Tibial nerve (tissue), 4 donors: ENCODE data around the gene XIRP2. TPM values are rescaled to one million over a fixed set of nuclear protein-coding genes. Genes with fewer than 3 reads are reported as not detected.

Experiments
- DNase-seq, 2 donors: peaks; one replicate each; pipeline ENCODE4 v3.0.0-alpha.2; 2019; ENCODE audit warnings: low spot score in 2 of 2
- H3K27ac ChIP-seq, 4 donors: fragments of 200-600 bp; sonication (generic) in 3 of 4; one replicate each; pipeline ENCODE4 v1.5.1; 2017 to 2019; ENCODE audit warnings: mild to moderate bottlenecking in 1 of 4
- H3K27me3 ChIP-seq, 2 donors: fragments of 200-600 bp; sonication (generic) in 1 of 2; one replicate each; pipeline versions ENCODE4 v1.5.1 to v1.6.0; 2017 to 2019
- H3K36me3 ChIP-seq, 3 donors: fragments of 200-600 bp; sonication (generic); one replicate each; pipeline ENCODE4 v1.5.1; 2018 to 2019
- H3K4me1 ChIP-seq, 4 donors: fragments of 200-600 bp; sonication (generic) in 3 of 4; one replicate each; pipeline ENCODE4 v1.5.1; 2017 to 2019
- H3K4me3 ChIP-seq, 4 donors: fragments of 200-600 bp; sonication (generic) in 3 of 4; one replicate each; pipeline ENCODE4 v1.5.1; 2017 to 2019; ENCODE audit warnings: mild to moderate bottlenecking in 1 of 4, moderate library complexity in 1 of 4
- H3K9me3 ChIP-seq, 4 donors: fragments of 200-600 bp; sonication (generic) in 3 of 4; one replicate each; pipeline ENCODE4 v1.5.1; 2017 to 2019
- EP300 ChIP-seq, 2 donors: sonication (generic); formaldehyde crosslinking; IDR thresholded peaks; one replicate each; pipeline ENCODE4 v1.6.1; 2017; ENCODE audit warnings: antibody characterized with exemption in 2 of 2, mild to moderate bottlenecking in 1 of 2
- POLR2A ChIP-seq, 2 donors: fragments of 450-650 bp; IDR thresholded peaks; one replicate each; pipeline ENCODE4 v1.6.1; 2017; ENCODE audit warnings: antibody characterized with exemption in 2 of 2, mild to moderate bottlenecking in 2 of 2, moderate library complexity in 2 of 2
- WGBS, 2 donors: methylation state at CpG; one replicate each; pipeline ENCODE4 v1.1.5; 2018; 5-methylcytosine and 5-hydroxymethylcytosine counted together
- total RNA-seq, 4 donors: library from RNA; depleted of rRNA; stranded (reverse); fragments of >200 nt; gene quantifications; one replicate each; pipeline ENCODE4 v1.1.0, GENCODE V29; 2016
- TF ChIP-seq, protein P1 (sequence below), 5 experiments: fragments of 200-600 bp in 3 of 5; fragments of 450-650 bp in 2 of 5; sonication (generic) in 3 of 5; IDR thresholded peaks; one replicate each; pipeline ENCODE4 v1.5.1; 2016 to 2019; ENCODE audit warnings: antibody characterized with exemption in 5 of 5, mild to moderate bottlenecking in 3 of 5, moderate library complexity in 2 of 5

The XIRP2 gene
- total RNA-seq, 4 donors from 2014 or later: under 0.01 to 1.8 (median 0.96) TPM

DNA sequence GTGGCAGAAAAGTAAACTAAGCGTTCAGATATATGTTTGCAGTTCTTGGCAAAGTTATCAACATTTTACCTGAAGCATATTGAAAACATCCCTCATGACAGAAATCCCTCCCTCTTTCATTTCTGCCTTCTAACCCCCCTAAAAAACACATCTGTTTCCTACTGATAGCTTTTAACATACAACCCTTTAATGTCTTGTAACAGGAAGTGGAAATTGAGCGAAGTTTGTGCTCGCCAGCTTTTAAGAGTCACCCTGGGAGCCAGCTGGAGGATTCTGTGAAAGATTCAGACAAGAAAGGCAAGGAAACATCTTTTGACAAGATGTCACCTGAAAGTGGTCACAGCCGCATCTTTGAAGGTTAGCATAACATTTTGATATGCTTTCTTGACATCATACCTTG lies 247.4 kb downstream of the XIRP2 start:
- TF ChIP-seq EP300 (IDR thresholded peaks at IDR 0.05): no peak
- TF ChIP-seq, protein P1, sequence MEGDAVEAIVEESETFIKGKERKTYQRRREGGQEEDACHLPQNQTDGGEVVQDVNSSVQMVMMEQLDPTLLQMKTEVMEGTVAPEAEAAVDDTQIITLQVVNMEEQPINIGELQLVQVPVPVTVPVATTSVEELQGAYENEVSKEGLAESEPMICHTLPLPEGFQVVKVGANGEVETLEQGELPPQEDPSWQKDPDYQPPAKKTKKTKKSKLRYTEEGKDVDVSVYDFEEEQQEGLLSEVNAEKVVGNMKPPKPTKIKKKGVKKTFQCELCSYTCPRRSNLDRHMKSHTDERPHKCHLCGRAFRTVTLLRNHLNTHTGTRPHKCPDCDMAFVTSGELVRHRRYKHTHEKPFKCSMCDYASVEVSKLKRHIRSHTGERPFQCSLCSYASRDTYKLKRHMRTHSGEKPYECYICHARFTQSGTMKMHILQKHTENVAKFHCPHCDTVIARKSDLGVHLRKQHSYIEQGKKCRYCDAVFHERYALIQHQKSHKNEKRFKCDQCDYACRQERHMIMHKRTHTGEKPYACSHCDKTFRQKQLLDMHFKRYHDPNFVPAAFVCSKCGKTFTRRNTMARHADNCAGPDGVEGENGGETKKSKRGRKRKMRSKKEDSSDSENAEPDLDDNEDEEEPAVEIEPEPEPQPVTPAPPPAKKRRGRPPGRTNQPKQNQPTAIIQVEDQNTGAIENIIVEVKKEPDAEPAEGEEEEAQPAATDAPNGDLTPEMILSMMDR (IDR thresholded peaks at IDR 0.05): no peak
- no peak for TF ChIP-seq POLR2A (IDR thresholded peaks at IDR 0.05)
- H3K27ac ChIP-seq: no peak overlapping the region
- no peaks in the 10 kb centered on the region for H3K27me3 ChIP-seq
- WGBS, 2 donors: 55 to 63% methylated on average over 4 of the region's 4 CpGs
- DNase-seq: no peak
- H3K4me3 ChIP-seq: no peak overlapping the region
- H3K4me1 ChIP-seq: peaks cover 0 to 8% (median 2%) of the 10 kb centered on the region in 4 donors
- no peaks in the 10 kb centered on the region for H3K9me3 ChIP-seq
- no peaks in the 10 kb centered on the region for H3K36me3 ChIP-seq

DNA sequence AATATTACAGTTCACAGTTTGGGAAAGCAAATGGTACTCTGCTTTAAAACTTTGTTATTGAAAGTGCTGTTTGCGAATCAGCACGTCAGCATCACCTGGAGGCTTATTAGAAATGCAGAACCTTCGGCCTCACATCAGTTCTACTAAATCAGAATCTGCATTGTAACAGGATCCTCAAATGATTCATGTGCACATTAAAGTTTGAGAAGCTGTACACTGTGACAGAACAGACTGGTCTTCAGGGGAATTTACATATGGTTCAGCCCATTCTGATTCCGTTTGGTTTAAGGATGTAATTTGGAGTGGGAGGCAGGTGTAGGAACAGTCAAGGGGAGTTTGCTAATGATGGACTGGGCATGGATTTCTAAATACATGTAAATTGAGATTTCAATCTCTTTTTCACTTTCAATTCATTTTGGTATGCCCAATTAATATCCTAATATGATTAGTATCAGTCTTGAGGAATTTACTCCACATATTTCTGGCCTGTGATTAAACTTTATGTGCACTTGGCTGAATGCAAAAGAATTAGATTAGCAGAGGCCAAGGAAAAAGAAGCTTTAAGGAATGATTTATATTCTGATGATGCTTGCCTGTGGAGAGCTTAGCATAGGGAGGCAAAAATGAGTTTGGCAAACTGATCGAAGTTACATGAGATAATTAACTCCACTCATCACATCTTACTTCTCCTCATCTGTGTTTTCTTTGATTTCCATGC lies 248.8 kb downstream of the XIRP2 start:
- Histone ChIP-seq H3K36me3 (no peaks in the 10 kb centered on the region), H3K9me3 (no peaks in the 10 kb centered on the region), H3K27ac (no peak overlapping the region), H3K27me3 (no peaks in the 10 kb centered on the region), H3K4me3 (no peak overlapping the region), H3K4me1 (peaks cover 0 to 12% (median 2%) of the 10 kb centered on the region in 4 donors)
- TF ChIP-seq, protein P1 (IDR thresholded peaks at IDR 0.05): no peak
- TF ChIP-seq EP300 (IDR thresholded peaks at IDR 0.05) (no peak), POLR2A (IDR thresholded peaks at IDR 0.05) (no peak)
- WGBS, 2 donors: 73 to 75% methylated on average over 5 of the region's 5 CpGs
- no peak for DNase-seq

DNA sequence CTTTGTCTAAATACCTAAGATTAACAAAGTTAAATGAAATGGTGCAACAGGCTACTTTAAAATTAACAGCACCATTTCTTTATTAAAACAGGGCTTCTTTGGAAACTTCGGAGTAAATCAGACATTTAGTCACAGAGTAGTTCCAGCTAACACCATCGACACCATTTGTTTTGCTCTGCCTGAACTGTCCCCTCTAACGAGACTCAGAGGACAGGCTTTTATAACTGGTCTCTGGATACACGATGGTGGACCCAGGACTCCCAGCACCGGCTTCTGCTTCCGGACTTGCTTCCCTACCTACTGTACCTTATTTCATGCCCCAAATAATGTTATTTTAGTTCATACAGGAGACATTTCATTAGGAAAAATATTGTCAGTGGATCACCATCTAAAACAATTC lies 252.1 kb downstream of the XIRP2 start:
- H3K36me3 ChIP-seq: no peaks in the 10 kb centered on the region
- 47 to 58% methylated on average over 6 of the region's 6 CpGs for WGBS, 2 donors
- peaks cover 0 to 12% (median 2%) of the 10 kb centered on the region in 4 donors for H3K4me1 ChIP-seq
- H3K27ac ChIP-seq: no peak overlapping the region
- TF ChIP-seq, protein P1 (IDR thresholded peaks at IDR 0.05): no peak
- TF ChIP-seq EP300 (IDR thresholded peaks at IDR 0.05) (no peak), POLR2A (IDR thresholded peaks at IDR 0.05) (no peak)
- no peak overlapping the region for H3K4me3 ChIP-seq
- H3K9me3 ChIP-seq: no peaks in the 10 kb centered on the region
- no peaks in the 10 kb centered on the region for H3K27me3 ChIP-seq
- no peak for DNase-seq

- H3K27me3 ChIP-seq: no peaks in the 10 kb centered on the region
- WGBS, 2 donors: 15 to 18% methylated on average over 4 of the region's 4 CpGs
- H3K9me3 ChIP-seq: no peaks in the 10 kb centered on the region
- H3K36me3 ChIP-seq: no peaks in the 10 kb centered on the region
- peaks cover 0 to 12% (median 2%) of the 10 kb centered on the region in 4 donors for H3K4me1 ChIP-seq
- H3K27ac ChIP-seq: no peak overlapping the region
- TF ChIP-seq, protein P1 (IDR thresholded peaks at IDR 0.05): no peak
- no peak for TF ChIP-seq POLR2A (IDR thresholded peaks at IDR 0.05)
- no peak for TF ChIP-seq EP300 (IDR thresholded peaks at IDR 0.05)
- H3K4me3 ChIP-seq: no peak overlapping the region
- DNase-seq: peak in 1 of 2 donors; percentile 8
Observed at GRCh38 chr2:167140767-167141166, 252.5 kb downstream of the XIRP2 start.

GRCh38 chr2:167142554-167142953 lies 254.3 kb downstream of the XIRP2 start:
- Histone ChIP-seq H3K27ac (no peak overlapping the region), H3K27me3 (no peaks in the 10 kb centered on the region), H3K4me3 (no peak overlapping the region), H3K9me3 (no peaks in the 10 kb centered on the region), H3K36me3 (no peaks in the 10 kb centered on the region), H3K4me1 (peaks cover 0 to 12% (median 2%) of the 10 kb centered on the region in 4 donors)
- WGBS, 2 donors: 79 to 88% methylated on average over 2 of the region's 2 CpGs
- no peak for TF ChIP-seq EP300 (IDR thresholded peaks at IDR 0.05)
- TF ChIP-seq, protein P1 (IDR thresholded peaks at IDR 0.05): no peak
- TF ChIP-seq POLR2A (IDR thresholded peaks at IDR 0.05): no peak
- DNase-seq: no peak
